ENCODE measurements around the gene RALGPS1.

Gene RALGPS1

GRCh38 chr9:127081250-127082185 lies 166.9 kb downstream of the RALGPS1 start:
- DNase-seq, result no peak

GRCh38 chr9:127083138-127083980 lies 168.8 kb downstream of the RALGPS1 start:
- peak in 1 of 2 experiments; percentile 72 for DNase-seq

- no peak for DNase-seq
Observed at GRCh38 chr9:127084076-127085039, 169.8 kb downstream of the RALGPS1 start.

- DNase-seq, result no peak
Observed at GRCh38 chr9:127085186-127085585, 170.6 kb downstream of the RALGPS1 start.

- DNase-seq, result no peak
Observed at GRCh38 chr9:127086771-127087170, 172.2 kb downstream of the RALGPS1 start.

- DNase-seq, result no peak
Observed at GRCh38 chr9:127087411-127087810, 172.8 kb downstream of the RALGPS1 start.

- no peak for DNase-seq
Observed at GRCh38 chr9:127087836-127088235, 173.3 kb downstream of the RALGPS1 start.

GRCh38 chr9:127088724-127089615 lies 174.4 kb downstream of the RALGPS1 start:
- DNase-seq, result no peak

GRCh38 chr9:127089631-127090081 lies 175.1 kb downstream of the RALGPS1 start:
- no peak for DNase-seq

GRCh38 chr9:127090341-127090985 lies 175.9 kb downstream of the RALGPS1 start:
- no peak for DNase-seq

- no peak for DNase-seq
Observed at GRCh38 chr9:127091526-127091925, 176.9 kb downstream of the RALGPS1 start.

GRCh38 chr9:127092041-127092608 lies 177.5 kb downstream of the RALGPS1 start:
- DNase-seq, result no peak

- no peak for DNase-seq
Observed at GRCh38 chr9:127093319-127094020, 178.9 kb downstream of the RALGPS1 start.

GRCh38 chr9:127095411-127095810 lies 180.8 kb downstream of the RALGPS1 start:
- DNase-seq, result no peak

- no peak for DNase-seq
Observed at GRCh38 chr9:127096208-127096607, 181.6 kb downstream of the RALGPS1 start.

- DNase-seq, result peak; percentile 12 to 22
Observed at GRCh38 chr9:127097683-127098082, 183.1 kb downstream of the RALGPS1 start.

GRCh38 chr9:127098916-127099553 lies 184.5 kb downstream of the RALGPS1 start:
- DNase-seq, result no peak

GRCh38 chr9:127099664-127100063 lies 185.1 kb downstream of the RALGPS1 start:
- no peak for DNase-seq

- no peak for DNase-seq
Observed at GRCh38 chr9:127102176-127102575, 187.6 kb downstream of the RALGPS1 start.

Measured in NCI-H524 (cell line).